ENCODE measurements around the gene RPS6KA5. TPM values are rescaled to one million over a fixed set of nuclear protein-coding genes. Genes with fewer than 3 reads are reported as not detected.

RPS6KA5 gene
- total and polyA plus RNA-seq, 9 of the 15 experiments (the other 6 are each of a cell fraction or from before 2014, with no cell fraction given) = 0.88 to 7.7 (median 4.7) TPM

- TF ChIP-seq HDAC1 (IDR thresholded peaks at IDR 0.05) (peak in 1 of 2 experiments; percentile 86; a peak in 2 of 4 replicates), BRF2 (IDR thresholded peaks at IDR 0.05; ENCODE audit: borderline replicate concordance, insufficient read depth, insufficient read length) (no peak), TARDBP (IDR thresholded peaks at IDR 0.05) (no peak), PHF8 (IDR thresholded peaks at IDR 0.05; ENCODE audit: borderline replicate concordance, low read length) (no peak; the same call in 1 of the 2 replicates), GATAD2B (IDR thresholded peaks at IDR 0.05; ENCODE audit: borderline replicate concordance) (no peak), NCOA6 (IDR thresholded peaks at IDR 0.05) (no peak), HMG20A (CRISPR knock-in tag; conservative IDR thresholded peaks at IDR 0.05) (no peak), ZNF740 (CRISPR knock-in tag; IDR thresholded peaks at IDR 0.05) (no peak), ZNF740 (tag; IDR thresholded peaks at IDR 0.05) (no peak), MNT (conservative IDR thresholded peaks at IDR 0.05) (peak; percentile 96 to 98), ARID2 (IDR thresholded peaks at IDR 0.05) (no peak), FUS (optimal IDR thresholded peaks at IDR 0.05; ENCODE audit: low read depth, low read length) (no peak), ZNF134 (CRISPR knock-in tag; conservative IDR thresholded peaks at IDR 0.05) (no peak), MXD1 (CRISPR knock-in tag; IDR thresholded peaks at IDR 0.05; ENCODE audit: borderline replicate concordance, poor library complexity, severe bottlenecking) (peak; percentile 51), ZNF24 (IDR thresholded peaks at IDR 0.05) (no peak), E2F5 (CRISPR knock-in tag; IDR thresholded peaks at IDR 0.05) (no peak), NELFE (IDR thresholded peaks at IDR 0.05; ENCODE audit: insufficient read depth, insufficient read length) (no peak), PBX2 (CRISPR knock-in tag; IDR thresholded peaks at IDR 0.05; ENCODE audit: low read depth) (peak; percentile 76), PBX2 (tag; conservative IDR thresholded peaks at IDR 0.05; ENCODE audit: low read depth) (peak; percentile 96), THRAP3 (IDR thresholded peaks at IDR 0.05; ENCODE audit: borderline replicate concordance) (no peak), SOX6 (IDR thresholded peaks at IDR 0.05) (no peak)
Observed at GRCh38 chr14:91061056-91061887, 831 bp upstream of the RPS6KA5 start (continued).
